K562 (cell line): Measurements from ENCODE around the gene TOR1A. TPM values are rescaled to one million over a fixed set of nuclear protein-coding genes. Genes with fewer than 3 reads are reported as not detected.

Experiments
- CBX3 ChIP-seq, 2 experiments: IDR thresholded peaks; 1 replicate in 1 of 2; 2 replicates in 1 of 2; pipeline ENCODE4 v1.6.1; 2012; ENCODE audit warnings: inconsistent platforms in 2 of 2, low read length in 2 of 2, borderline replicate concordance in 1 of 2, control low read depth in 1 of 2
- NFE2L1 ChIP-seq: fragments of 450-650 bp; IDR thresholded peaks from 2 replicates; pipeline ENCODE4 v1.6.1; 2016; ENCODE audit warnings: missing genetic modification characterization, low read depth, mild to moderate bottlenecking, missing compliant biosample characterization, moderate library complexity, borderline replicate concordance
- NONO ChIP-seq, 2 experiments: fragments of 200-400 bp in 1 of 2; fragments of 450-650 bp in 1 of 2; formaldehyde crosslinking in 1 of 2; IDR thresholded peaks; 2 replicates each; pipeline ENCODE4 v1.6.1; 2017; ENCODE audit warnings: low read depth in 2 of 2, mild to moderate bottlenecking in 2 of 2, moderate library complexity in 2 of 2, low read length in 1 of 2
- NRF1 ChIP-seq, 2 experiments: fragments of 450-650 bp; IDR thresholded peaks in 1 of 2; conservative IDR thresholded peaks in 1 of 2; 2 replicates each; pipeline ENCODE4 v1.6.1; 2014; ENCODE audit warnings: mild to moderate bottlenecking in 2 of 2
- NUFIP1 ChIP-seq: fragments of 450-650 bp; IDR thresholded peaks from 2 replicates; pipeline ENCODE4 v1.6.1; 2018; ENCODE audit not compliant: partially characterized antibody
- RAD21 ChIP-seq, 2 experiments: fragments of 250-450 bp in 1 of 2; fragments of 450-650 bp in 1 of 2; sonication (Bioruptor Pico) in 1 of 2; formaldehyde crosslinking in 1 of 2; IDR thresholded peaks in 1 of 2; conservative IDR thresholded peaks in 1 of 2; 2 replicates each; pipeline versions ENCODE4 v1.4.0 to v1.8.0; 2020 to 2022; ENCODE audit warnings: mild to moderate bottlenecking in 2 of 2, moderate library complexity in 1 of 2
- RCOR1 ChIP-seq, 2 experiments: IDR thresholded peaks; 2 replicates each; pipeline ENCODE4 v1.6.1; 2012; ENCODE audit warnings: low read depth in 2 of 2, low read length in 2 of 2, borderline replicate concordance in 1 of 2, improper control_type of control experiment in 1 of 2
- REST ChIP-seq, 2 experiments: fragments of 450-650 bp; formaldehyde crosslinking in 1 of 2; IDR thresholded peaks; 2 replicates each; pipeline versions ENCODE4 v1.4.0 to v1.6.1; 2014 to 2020; ENCODE audit warnings: mild to moderate bottlenecking in 2 of 2, borderline replicate concordance in 1 of 2, low read depth in 1 of 2
- ZNF518B ChIP-seq: fragments of 250-450 bp; sonication (Bioruptor Pico); IDR thresholded peaks from 2 replicates; pipeline ENCODE4 v1.5.0; 2021; ENCODE audit warnings: mild to moderate bottlenecking, moderate library complexity
- ZNF57 ChIP-seq: fragments of 450-650 bp; formaldehyde crosslinking; IDR thresholded peaks from 2 replicates; pipeline ENCODE4 v1.4.0; 2020; ENCODE audit warnings: mild to moderate bottlenecking, moderate library complexity
- ZNF586 ChIP-seq: fragments of 450-650 bp; formaldehyde crosslinking; conservative IDR thresholded peaks from 2 replicates; pipeline ENCODE4 v1.4.0; 2020; ENCODE audit warnings: mild to moderate bottlenecking, moderate library complexity
- polyA plus RNA-seq, 8 experiments: library from polyadenylated mRNA; depleted of rRNA in 4 of 8; stranded (reverse) in 5 of 8; unstranded in 3 of 8; fragments of >200 nt; fragmentation: Nextera tagmentation in 2 of 8; fragmentation: Illumina TruSeq in 1 of 8; extraction: Ambion mirVana in 2 of 8; extraction: Trizol in 1 of 8; gene quantifications; 2 replicates each; pipeline versions ENCODE4 v1.2.1 to v1.2.3, GENCODE V29; 2011 to 2014; ENCODE audit warnings: inconsistent platforms in 1 of 8, missing spikeins in 1 of 8
- total RNA-seq, 7 experiments: library from RNA; depleted of rRNA in 6 of 7; stranded (reverse); fragments of >200 nt in 6 of 7; fragmentation: Illumina TruSeq in 2 of 7; extraction: Trizol in 2 of 7; gene quantifications; 2 replicates each; pipeline versions ENCODE4 v1.2.1 to v1.2.3, GENCODE V29; 2011 to 2021; ENCODE audit warnings: low replicate concordance in 1 of 7

TOR1A gene
- total and polyA plus RNA-seq, 9 of the 15 experiments (the other 6 are each of a cell fraction or from before 2014, with no cell fraction given), result 4.5 to 85.8 (median 51.3) TPM

GRCh38 chr9:129864991-129865647 is 41.2 kb upstream of the TOR1A start (continued):
- TF ChIP-seq NRF1 (conservative IDR thresholded peaks at IDR 0.05 in 1 of 2, IDR thresholded peaks at IDR 0.05 in 1 of 2) (no peak), REST (IDR thresholded peaks at IDR 0.05; ENCODE audit: borderline replicate concordance) (no peak), REST (CRISPR knock-in tag; IDR thresholded peaks at IDR 0.05; ENCODE audit: low read depth) (no peak), RCOR1 (IDR thresholded peaks at IDR 0.05; ENCODE audit: borderline replicate concordance in 1 of 2, low read depth in 2 of 2, low read length in 2 of 2) (peak; percentile 54 to 70; a peak in 2 of 4 replicates), CBX3 (IDR thresholded peaks at IDR 0.05; ENCODE audit: borderline replicate concordance in 1 of 2, low read length in 2 of 2) (0 out of 3 replicates have a peak, but pooled peaks of 1 of the 2 experiments have one; percentile 43), ZNF57 (0 out of 2 replicates have a peak, but pooled peaks have one; percentile 12), ZNF518B (CRISPR knock-in tag) (no peak), NUFIP1 (no peak), NFE2L1 (tag) (peak; percentile 74; the same call in 1 of the 2 replicates), NONO (IDR thresholded peaks at IDR 0.05; ENCODE audit: low read depth in 2 of 2, low read length in 1 of 2) (no peak), ZNF586 (CRISPR knock-in tag) (no peak), RAD21 (CRISPR knock-in tag; conservative IDR thresholded peaks at IDR 0.05 in 1 of 2, IDR thresholded peaks at IDR 0.05 in 1 of 2) (no peak)
